GM12878 (cell line): Measurements from ENCODE around the gene CD2BP2.

Experiments
- ATF3 ChIP-seq: IDR thresholded peaks from 2 replicates; pipeline ENCODE4 v1.6.1; 2011; ENCODE audit warnings: low read depth, mild to moderate bottlenecking, low read length, moderate library complexity, borderline replicate concordance; ENCODE audit errors: extremely low read depth
- PML ChIP-seq: IDR thresholded peaks from 2 replicates; pipeline ENCODE4 v1.6.1; 2012; ENCODE audit warnings: low read length, inconsistent platforms

GRCh38 chr16:30354423-30355143, 525 bp downstream of the CD2BP2 start:
- TF ChIP-seq ATF3 (no peak), PML (no peak)
